GM03348 (cell line): ENCODE measurements around the gene YPEL3.
"Not testable (repeated sequence)": the region's sequence is repeated elsewhere in the genome, so short reads cannot be mapped to it uniquely, and the experiment has no call there.

Experiments
- DNase-seq: peaks from one replicate; pipeline ENCODE4 v3.0.0; 2012; ENCODE audit warnings: low spot score

The YPEL3 gene, protein sequence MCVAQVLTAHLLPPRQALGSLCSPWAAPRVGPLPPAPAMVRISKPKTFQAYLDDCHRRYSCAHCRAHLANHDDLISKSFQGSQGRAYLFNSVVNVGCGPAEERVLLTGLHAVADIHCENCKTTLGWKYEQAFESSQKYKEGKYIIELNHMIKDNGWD

DNA sequence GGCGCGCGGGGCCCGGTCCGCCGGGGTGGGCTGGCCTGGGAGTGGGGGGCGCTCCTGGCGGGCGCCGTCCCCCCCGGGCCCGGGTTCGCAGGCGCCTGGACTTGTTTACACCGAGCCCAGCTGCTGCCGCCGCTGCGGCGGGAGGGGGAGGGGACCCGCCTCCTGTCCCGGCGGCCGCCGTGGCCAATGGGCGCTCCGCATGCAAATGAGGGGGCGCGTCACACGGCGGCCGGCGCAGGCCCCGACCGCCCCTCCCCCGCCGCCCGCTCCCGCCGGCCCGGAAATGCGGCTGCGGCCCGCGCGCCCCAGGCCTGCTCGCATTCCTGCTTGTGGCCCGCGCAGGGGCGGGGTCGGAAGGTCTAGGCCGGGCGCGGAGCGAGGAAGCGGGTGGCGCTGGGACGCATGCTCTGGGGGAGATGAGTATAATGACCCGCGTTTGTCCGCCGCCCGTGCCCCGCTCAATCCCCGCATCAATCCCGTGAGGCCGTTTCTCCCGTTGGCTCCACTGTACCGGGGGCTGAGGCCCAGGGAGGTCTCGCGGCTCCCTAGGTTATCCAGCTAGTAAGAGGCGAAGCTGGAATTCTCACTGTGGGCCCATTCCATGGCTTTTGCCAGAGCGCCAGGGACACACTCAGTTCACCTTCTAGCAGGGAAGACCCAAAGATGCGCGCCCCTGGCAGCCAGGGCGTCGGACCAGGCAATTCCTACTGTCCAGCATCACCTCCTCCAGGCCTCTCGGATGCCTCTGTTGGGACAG is at the start of gene YPEL3:
TSS of gene YPEL3 (minus strand) at position 109 of the 757 bp plus-strand sequence. CDS start 731 bp downstream, outside the sequence.
- peak; percentile 100 for DNase-seq

DNA sequence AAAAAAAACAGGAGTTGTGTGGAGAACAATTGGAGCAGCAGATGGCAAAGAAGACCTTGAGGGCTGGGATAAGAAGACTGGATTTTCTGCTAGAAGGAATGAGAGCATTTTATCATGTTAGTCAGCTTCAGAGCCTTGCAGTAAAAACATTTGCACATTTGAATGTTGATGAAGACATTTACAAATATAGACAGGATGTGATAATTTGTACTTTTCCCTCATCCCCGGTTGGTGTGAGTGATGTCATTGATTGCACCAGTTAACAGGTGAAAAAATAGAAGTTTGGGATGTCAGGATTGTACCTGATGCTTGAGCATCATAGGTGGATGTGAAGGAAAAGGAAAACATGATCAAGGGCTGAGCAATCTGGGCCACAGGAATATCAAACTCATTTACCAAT is 49.6 kb upstream of the YPEL3 start:
- no peak for DNase-seq

- DNase-seq = no peak
Measured at GRCh38 chr16:30144917-30145316, 48.9 kb upstream of the YPEL3 start.

DNA sequence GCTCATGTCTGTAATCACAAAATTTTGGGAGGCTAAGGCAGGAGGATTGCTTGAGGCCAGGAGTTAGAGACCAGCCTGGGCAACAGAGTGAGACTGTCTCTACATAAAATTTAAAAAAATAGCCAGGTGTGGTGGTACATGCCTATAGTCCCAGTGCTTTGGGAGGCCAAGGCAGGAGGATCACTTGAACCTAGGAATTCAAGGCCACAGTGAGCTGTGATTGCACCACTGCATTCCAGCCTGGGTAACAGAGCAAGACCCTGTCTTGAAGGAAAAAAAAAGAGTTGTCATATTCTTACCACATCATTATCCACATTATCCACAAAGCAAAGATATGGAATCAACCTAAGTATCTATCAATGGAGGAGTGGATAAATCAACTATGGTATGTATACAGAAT is 48.0 kb upstream of the YPEL3 start:
- no peak for DNase-seq

GRCh38 chr16:30143347-30143702 is 47.3 kb upstream of the YPEL3 start:
- DNase-seq = no peak

GRCh38 chr16:30142672-30143346 is 46.8 kb upstream of the YPEL3 start:
- no peak for DNase-seq

DNA sequence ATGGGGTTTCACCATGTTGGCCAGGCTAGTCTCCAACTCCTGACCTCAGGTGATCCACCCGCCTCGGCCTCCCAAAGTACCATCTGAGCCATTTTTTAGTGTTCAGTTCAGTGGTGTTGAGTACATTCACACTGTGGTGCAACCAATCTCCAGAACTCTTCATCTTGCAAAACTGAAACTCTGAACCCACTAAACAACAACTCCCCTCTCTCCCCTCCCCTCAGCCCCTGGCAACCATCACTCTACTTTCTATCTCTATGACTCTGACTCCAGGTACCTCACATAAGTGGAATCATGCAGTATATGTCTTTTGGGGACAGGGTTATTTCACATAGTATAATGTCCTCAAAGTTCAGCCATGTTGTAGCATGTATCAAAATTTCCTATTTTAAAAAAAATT is 45.7 kb upstream of the YPEL3 start:
- DNase-seq = no peak

- DNase-seq = no peak
Measured at GRCh38 chr16:30139583-30140481, 43.8 kb upstream of the YPEL3 start.

DNA sequence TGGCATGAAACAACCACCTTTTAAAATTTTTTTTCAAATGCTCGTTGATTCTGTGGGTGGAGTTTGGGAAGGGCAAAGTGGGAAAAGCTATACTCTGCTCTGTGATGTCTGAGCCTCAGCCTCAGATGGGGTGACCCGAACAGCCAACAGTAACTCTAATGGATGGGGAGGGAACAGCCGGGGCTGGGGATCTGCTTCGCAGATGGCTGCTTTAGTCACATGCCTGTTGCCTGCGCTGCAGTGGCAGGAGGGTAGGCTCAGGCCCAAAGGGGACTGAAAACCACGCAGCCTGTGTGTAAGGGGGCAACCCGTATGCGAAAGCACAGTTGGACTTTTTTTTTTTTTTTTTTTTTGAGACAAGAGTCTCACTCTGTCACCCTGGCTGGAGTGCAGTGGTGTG is 41.9 kb upstream of the YPEL3 start:
- no peak for DNase-seq

DNA sequence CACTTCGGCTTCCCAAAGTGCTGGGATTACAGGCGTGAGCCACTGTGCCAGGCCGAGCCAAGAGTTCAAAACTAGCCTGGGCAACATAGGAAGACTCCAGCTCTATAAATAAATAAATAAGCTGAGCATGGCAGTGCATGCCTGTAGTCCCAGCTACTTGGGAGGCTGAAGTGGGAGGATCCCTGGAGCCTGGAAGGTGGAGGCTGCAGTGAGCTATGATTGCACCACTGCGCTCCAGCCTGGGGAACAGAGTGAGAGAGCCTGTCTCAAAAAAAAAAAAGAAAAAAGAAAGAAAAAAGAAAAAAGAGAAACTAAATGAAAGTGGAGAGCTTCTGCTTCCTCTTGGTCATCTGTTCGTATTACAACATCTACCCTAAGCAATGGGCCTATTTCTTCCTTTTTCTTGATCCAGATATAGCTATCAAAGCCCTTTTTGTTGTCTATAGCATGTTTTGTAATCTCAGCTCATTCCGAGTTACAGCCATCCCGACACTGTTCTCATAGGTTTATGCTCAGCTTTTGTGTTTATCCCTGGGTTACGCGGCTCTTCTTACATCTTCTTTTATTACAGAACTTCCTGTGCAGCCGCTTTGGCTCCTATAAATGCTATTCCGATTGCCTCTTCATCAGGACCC is 41.1 kb upstream of the YPEL3 start:
- DNase-seq = no peak

GRCh38 chr16:30132591-30132990 is 36.6 kb upstream of the YPEL3 start:
- DNase-seq = no peak

DNA sequence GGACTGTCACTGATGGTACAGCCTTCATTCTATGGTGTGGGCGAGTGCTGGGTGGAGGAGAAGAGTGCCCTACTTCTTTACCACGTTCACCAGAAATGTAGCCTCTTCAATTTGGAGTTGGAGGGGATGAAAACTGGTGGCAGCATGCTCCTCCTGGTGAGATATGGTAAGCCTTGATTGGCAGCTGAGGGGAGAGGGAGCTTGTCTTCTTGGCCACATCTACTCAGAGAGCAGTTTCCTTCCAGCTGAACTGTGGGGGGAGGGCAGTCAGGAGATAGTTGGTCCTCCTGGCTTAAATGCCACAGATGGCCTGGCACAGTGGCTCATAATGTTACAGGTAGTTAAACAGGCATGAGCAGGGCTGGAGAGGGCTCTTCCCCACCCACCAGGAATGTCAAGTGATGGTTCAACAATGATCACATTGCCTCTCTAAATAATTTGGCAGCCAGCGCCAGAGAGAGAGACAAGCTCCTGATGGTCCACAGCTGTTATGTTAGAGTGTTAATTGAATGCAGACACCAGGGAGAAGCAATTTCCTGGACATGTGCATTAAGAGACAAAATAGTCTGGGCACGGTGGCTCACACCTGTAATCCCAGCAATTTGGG is 36.0 kb upstream of the YPEL3 start:
- DNase-seq = no peak

DNA sequence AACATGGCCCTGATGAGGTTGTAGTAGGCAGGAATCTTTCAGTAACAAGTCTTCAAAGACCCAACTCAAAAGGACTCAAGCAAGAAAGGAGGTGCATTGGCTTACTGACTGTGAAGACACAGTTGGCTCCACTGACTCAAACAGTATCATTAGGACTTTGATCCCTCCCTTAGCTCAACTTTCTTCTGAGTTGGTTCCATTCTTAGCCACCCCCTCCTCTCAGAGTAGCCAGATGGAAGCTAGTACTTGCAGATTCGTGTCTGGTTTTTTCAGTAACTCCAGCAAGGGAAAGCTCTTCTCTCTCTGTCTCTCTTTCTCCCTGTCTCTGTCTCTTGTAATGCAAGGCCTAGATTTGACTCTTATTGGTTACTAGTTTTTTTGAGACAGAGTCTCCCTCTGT is 32.0 kb upstream of the YPEL3 start:
- DNase-seq = no peak

- not testable (repeated sequence) for DNase-seq
Measured at GRCh38 chr16:30125690-30126089, 29.7 kb upstream of the YPEL3 start.

GRCh38 chr16:30124985-30125379 is 29.0 kb upstream of the YPEL3 start:
- no peak for DNase-seq

DNA sequence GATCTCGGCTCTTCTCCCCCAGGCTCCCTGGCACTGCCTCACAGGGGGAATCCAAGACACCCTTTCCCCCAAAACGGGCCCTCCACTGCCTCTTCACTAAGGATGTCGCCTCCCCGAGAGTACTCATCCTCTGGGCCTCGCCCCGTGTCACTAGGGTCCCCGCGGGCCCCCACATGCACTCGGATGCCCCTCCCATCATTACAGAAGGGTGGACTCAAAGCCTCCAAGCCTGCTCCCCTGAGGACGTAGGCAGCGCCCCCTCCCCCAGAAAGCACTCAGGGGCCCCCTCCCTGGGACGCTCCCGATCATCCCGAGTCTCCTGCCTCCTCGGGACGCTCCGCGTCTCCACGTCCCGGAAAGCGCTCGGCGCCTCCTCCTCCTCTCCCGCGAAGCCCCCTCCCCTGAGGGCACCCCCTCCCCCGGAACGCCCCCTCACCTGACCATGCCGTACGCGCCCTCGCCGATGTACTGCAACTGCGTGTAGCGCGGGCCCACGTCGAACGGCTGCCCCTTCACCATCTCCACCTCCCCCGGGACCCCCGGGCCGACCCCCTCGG is 26.7 kb upstream of the YPEL3 start:
- DNase-seq = peak; percentile 32

GRCh38 chr16:30121741-30122571 is 25.9 kb upstream of the YPEL3 start:
- DNase-seq = peak; percentile 29

DNA sequence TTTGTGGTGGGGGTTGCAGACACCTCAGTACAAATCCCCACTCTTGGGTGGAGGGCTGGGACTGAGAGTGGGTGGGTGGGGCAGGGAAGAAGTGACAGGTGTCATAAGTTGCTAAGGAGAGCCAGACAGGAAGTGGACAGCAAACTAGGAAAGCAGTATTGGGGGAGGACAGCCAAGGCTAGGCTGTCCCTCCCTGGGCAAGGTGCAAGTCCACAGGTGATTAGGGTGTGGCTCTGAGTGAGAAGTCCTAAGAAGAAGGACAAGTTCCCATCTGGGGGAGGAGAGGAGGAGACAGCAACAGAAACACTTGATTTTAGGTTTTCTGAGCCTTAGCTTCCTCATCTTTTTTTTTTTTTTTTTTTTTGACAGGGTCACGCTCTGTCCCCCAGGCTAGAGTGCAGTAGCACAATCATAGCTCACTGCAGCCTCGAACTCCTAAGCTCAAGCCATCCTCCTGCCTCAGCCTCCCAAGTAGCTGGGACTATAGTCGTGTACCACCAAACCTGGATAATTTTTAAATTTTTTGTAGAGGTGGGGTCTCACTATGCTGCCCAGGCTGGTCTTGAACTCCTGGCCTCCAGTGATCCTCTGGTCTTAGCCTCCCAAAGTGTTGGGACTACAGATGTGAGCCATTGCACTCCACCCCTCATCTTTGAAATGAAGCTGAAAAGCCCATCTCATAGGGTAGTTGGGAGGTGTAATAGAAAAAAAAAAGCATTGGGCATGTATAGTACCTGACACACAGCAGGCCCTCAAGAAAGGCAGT is 24.5 kb upstream of the YPEL3 start:
- no peak for DNase-seq

DNA sequence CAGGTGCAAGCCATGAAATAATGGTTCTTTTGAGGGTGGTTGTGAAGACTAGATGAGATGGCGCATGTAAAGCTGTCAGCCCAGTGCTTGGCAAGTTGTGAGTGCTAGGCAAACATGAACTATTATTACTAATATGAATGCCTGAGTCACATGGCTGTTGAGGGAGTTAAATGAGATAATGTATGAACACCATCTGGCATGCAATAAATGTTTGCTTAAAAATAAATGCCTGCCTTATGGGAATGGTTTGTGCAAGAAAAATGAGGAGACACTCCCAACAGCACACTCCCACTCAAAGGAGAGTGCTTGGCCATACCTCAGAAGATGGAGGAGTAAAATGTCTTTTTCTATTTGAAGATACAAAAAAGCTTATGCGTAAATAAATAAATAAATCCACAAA is 23.4 kb upstream of the YPEL3 start:
- no peak for DNase-seq

- no peak for DNase-seq
Measured at GRCh38 chr16:30117768-30118167, 21.8 kb upstream of the YPEL3 start.
